DND-41 (cell line): ENCODE measurements around the gene ZNF652.

Experiments
- CTCF ChIP-seq: IDR thresholded peaks from 2 replicates; pipeline ENCODE4 v1.5.1; 2012; ENCODE audit warnings: borderline replicate concordance, low read length, moderate library complexity, mild to moderate bottlenecking; ENCODE audit not compliant: poor library complexity, severe bottlenecking; ENCODE audit errors: extremely low read depth
- EZH2 ChIP-seq: IDR thresholded peaks from 3 replicates; pipeline ENCODE4 v1.6.1; 2012; ENCODE audit warnings: borderline replicate concordance, low read depth, mild to moderate bottlenecking, moderate library complexity, low read length, inconsistent platforms; ENCODE audit not compliant: severe bottlenecking

- no peak for TF ChIP-seq CTCF
- no peak for TF ChIP-seq EZH2
Observed at GRCh38 chr17:49285716-49286115, 76.3 kb downstream of the ZNF652 start.
